Activated naive CD8-positive, alpha-beta T cell treated with anti-CD3 and anti-CD28 coated beads, Interleukin-2, amount 10 ng/mL, durations not matched to agents 7 days and 5 days (primary cell): ENCODE data around the gene CYFIP1. TPM values are rescaled to one million over a fixed set of nuclear protein-coding genes. Genes with fewer than 3 reads are reported as not detected.

Experiments used
- ATAC-seq: fragments of 150-1000 bp; cut with Tn5 transposase; one replicate; pipeline ENCODE4 v1.10.0; 2021; ENCODE audit warnings: low read depth, moderate library complexity
- POLR2A ChIA-PET: fragments of 350-600 bp; sonication (Branson Sonifier 250); formaldehyde crosslinking; loops from one replicate; lab custom pipeline; 2021; ENCODE audit warnings: antibody characterized with exemption; lab: Charles Lee
- DNase-seq: peaks from one replicate; pipeline ENCODE4 v3.0.0; 2021
- H3K27ac Mint-ChIP-seq: one replicate; pipeline ENCODE4 v1.8.0; 2022; ENCODE audit warnings: mild to moderate bottlenecking, mixed read lengths
- H3K27me3 Mint-ChIP-seq: one replicate; pipeline ENCODE4 v1.8.0; 2022; ENCODE audit warnings: mild to moderate bottlenecking, moderate library complexity, mixed read lengths
- H3K36me3 Mint-ChIP-seq: one replicate; pipeline ENCODE4 v1.8.0; 2021; ENCODE audit warnings: mild to moderate bottlenecking, mixed read lengths
- H3K4me1 Mint-ChIP-seq: one replicate; pipeline ENCODE4 v1.8.0; 2021; ENCODE audit warnings: mixed read lengths
- H3K4me3 Mint-ChIP-seq: one replicate; pipeline ENCODE4 v1.8.0; 2022; ENCODE audit warnings: mild to moderate bottlenecking, moderate library complexity, mixed read lengths
- H3K9me3 Mint-ChIP-seq: one replicate; pipeline ENCODE4 v1.8.0; 2021; ENCODE audit warnings: mixed read lengths
- total RNA-seq, 2 experiments: library from RNA; stranded (reverse); gene quantifications; one replicate each; pipeline ENCODE4 v1.2.3, GENCODE V29; 2021

CYFIP1 gene
- total RNA-seq, 2 experiments from 2014 or later, result 12.6 to 12.7 TPM

DNA sequence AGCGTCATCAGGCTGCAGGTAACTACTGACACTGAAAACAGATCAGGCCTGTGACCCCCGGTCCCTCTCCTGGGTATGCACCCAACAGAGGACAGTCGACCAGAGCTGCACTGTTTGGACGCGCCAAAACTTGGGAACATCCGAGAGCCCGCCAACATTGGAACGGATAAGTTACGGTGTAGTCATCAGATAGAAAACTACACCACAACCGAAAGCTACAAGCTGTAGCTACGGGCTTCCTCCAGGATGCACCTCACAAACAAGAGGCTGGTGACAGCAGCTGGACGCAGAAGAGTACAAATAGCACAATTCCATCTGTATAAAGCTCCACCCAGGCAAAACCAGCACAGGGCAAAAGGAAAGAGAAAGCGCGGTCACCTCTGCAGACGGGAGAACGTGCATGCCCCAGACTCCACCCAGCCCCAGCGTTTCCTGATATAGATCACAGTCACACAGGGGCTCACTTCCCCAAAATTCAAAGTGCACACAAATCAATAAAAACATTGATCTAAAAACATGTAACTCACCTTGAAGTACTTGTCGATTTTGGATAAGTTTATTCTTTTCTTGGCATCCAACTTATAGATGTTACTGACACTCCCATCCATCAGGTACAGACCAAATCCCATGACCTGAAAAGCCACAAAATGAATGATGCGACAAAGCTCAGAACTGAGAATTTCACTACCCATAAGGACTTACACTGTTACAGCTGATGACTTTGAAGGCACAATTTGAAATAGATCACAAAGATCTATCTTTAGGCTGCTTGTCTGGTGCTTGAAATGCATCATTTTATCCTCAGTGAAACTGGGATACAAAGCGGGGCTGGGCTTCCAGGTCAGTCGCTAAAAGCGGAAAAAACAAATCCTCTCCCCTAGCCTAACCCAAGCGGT lies 43.3 kb downstream of the CYFIP1 start:
- Mint-ChIP-seq H3K36me3 (no peaks in the 10 kb centered on the region), H3K4me3 (no peak overlapping the region), H3K4me1 (no peaks in the 10 kb centered on the region), H3K27me3 (no peaks in the 10 kb centered on the region), H3K9me3 (no peaks in the 10 kb centered on the region), H3K27ac (peak overlapping the region; percentile 51)
- ATAC-seq, result no peak
- DNase-seq, result no peak
- POLR2A ChIA-PET, result no interaction called here

- Mint-ChIP-seq H3K9me3 (no peaks in the 10 kb centered on the region), H3K4me1 (no peaks in the 10 kb centered on the region), H3K27me3 (no peaks in the 10 kb centered on the region), H3K27ac (no peak overlapping the region), H3K4me3 (no peak overlapping the region), H3K36me3 (no peaks in the 10 kb centered on the region)
- no peak for ATAC-seq
- POLR2A ChIA-PET, result no interaction called here
- DNase-seq, result no peak
Measured at GRCh38 chr15:22933641-22934061, 46.5 kb downstream of the CYFIP1 start.

GRCh38 chr15:22931784-22932536 lies 48.2 kb downstream of the CYFIP1 start:
- H3K27me3 Mint-ChIP-seq, result no peaks in the 10 kb centered on the region
- POLR2A ChIA-PET, result no interaction called here
- ATAC-seq (no peak), DNase-seq (no peak)
- H3K4me1 Mint-ChIP-seq, result no peaks in the 10 kb centered on the region
- no peaks in the 10 kb centered on the region for H3K9me3 Mint-ChIP-seq
- H3K4me3 Mint-ChIP-seq, result no peak overlapping the region
- no peak overlapping the region for H3K27ac Mint-ChIP-seq
- H3K36me3 Mint-ChIP-seq, result no peaks in the 10 kb centered on the region

- H3K4me3 Mint-ChIP-seq, result no peak overlapping the region
- H3K27me3 Mint-ChIP-seq, result no peaks in the 10 kb centered on the region
- no peaks in the 10 kb centered on the region for H3K9me3 Mint-ChIP-seq
- no peak overlapping the region for H3K27ac Mint-ChIP-seq
- DNase-seq (no peak), ATAC-seq (no peak)
- H3K36me3 Mint-ChIP-seq, result no peaks in the 10 kb centered on the region
- POLR2A ChIA-PET, result no interaction called here
- H3K4me1 Mint-ChIP-seq, result no peaks in the 10 kb centered on the region
Measured at GRCh38 chr15:22930782-22931484, 49.2 kb downstream of the CYFIP1 start.

DNA sequence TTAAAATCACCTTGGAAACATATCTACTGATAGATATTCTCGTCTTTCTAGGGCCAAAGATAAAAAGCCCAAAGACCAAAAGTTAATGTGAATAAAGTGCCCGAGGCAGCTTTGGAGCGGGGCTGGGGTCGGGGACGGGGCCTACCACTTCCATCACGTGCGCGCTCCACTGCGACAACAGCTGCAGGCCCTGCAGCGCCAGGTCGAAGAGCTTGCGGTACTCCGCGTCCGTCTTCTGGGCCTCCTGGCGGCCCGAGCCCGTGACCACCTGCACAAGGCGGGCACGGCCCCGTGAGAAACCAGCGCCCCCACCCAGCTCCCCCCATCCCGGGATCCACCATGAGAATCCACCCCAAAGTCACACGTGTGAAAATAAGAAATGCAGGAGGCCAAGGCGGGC lies 52.4 kb downstream of the CYFIP1 start:
- Mint-ChIP-seq H3K9me3 (no peaks in the 10 kb centered on the region), H3K27me3 (no peaks in the 10 kb centered on the region), H3K36me3 (no peaks in the 10 kb centered on the region), H3K27ac (no peak overlapping the region), H3K4me3 (no peak overlapping the region), H3K4me1 (no peaks in the 10 kb centered on the region)
- POLR2A ChIA-PET, result no interaction called here
- ATAC-seq (no peak), DNase-seq (no peak)

DNA sequence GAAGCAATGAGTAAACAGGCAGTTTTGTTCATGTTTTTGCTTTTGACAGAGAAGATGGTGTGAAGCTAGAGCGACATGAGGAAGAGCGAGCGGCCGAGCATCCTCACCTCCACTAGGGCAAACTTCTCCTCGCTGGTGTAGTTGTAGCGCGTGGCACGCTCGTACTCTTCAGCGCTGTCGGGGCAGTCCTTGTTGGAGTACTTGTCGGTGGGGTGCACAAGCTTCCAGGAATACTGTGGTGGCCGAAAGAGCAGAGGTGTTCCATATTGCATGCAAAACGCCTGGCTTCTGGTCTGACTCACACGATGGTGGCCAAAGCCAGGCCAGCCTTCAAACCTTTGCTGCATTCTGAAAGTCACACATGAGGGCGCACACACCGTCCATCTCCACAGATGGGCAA lies 54.3 kb downstream of the CYFIP1 start:
- no peaks in the 10 kb centered on the region for H3K4me1 Mint-ChIP-seq
- DNase-seq (no peak), ATAC-seq (no peak)
- no peaks in the 10 kb centered on the region for H3K9me3 Mint-ChIP-seq
- H3K27me3 Mint-ChIP-seq, result no peaks in the 10 kb centered on the region
- POLR2A ChIA-PET, result no interaction called here
- no peaks in the 10 kb centered on the region for H3K36me3 Mint-ChIP-seq
- no peak overlapping the region for H3K4me3 Mint-ChIP-seq
- no peak overlapping the region for H3K27ac Mint-ChIP-seq

DNA sequence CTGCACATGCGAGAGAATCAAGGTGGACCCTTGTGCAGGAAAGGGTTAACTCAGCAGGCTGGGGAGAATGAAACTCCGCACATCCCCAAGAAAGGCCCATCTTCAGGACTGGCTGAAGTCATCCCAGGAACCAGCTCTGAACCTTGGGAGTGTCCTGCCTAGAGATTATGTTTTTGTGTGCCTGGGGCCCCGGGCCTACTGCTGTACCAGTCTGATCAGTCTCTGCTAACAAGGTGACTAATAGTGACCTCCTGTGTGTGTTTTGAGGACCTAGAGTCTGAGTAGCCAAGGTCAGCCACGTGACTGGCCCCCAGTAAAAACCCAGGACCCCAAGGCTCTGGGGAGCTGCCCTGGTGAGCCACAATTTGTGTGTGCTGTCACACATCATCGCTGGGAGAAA lies 58.2 kb downstream of the CYFIP1 start:
- ATAC-seq (no peak), DNase-seq (no peak)
- H3K27me3 Mint-ChIP-seq, result no peaks in the 10 kb centered on the region
- POLR2A ChIA-PET, result no interaction called here
- H3K9me3 Mint-ChIP-seq, result no peaks in the 10 kb centered on the region
- H3K4me3 Mint-ChIP-seq, result no peak overlapping the region
- H3K27ac Mint-ChIP-seq, result no peak overlapping the region
- H3K36me3 Mint-ChIP-seq, result no peaks in the 10 kb centered on the region
- no peaks in the 10 kb centered on the region for H3K4me1 Mint-ChIP-seq

GRCh38 chr15:22919171-22919570 lies 61.0 kb downstream of the CYFIP1 start:
- ATAC-seq, result no peak
- POLR2A ChIA-PET, result no interaction called here
- H3K9me3 Mint-ChIP-seq, result no peaks in the 10 kb centered on the region
- H3K4me1 Mint-ChIP-seq, result no peaks in the 10 kb centered on the region
- no peak overlapping the region for H3K4me3 Mint-ChIP-seq
- H3K27ac Mint-ChIP-seq, result no peak overlapping the region
- peaks cover 3% of the 10 kb centered on the region for H3K36me3 Mint-ChIP-seq
- DNase-seq, result no peak
- no peaks in the 10 kb centered on the region for H3K27me3 Mint-ChIP-seq

- no peak for DNase-seq
- H3K27me3 Mint-ChIP-seq, result no peaks in the 10 kb centered on the region
- no peak for ATAC-seq
- H3K36me3 Mint-ChIP-seq, result peaks cover 3% of the 10 kb centered on the region
- no peak overlapping the region for H3K4me3 Mint-ChIP-seq
- no peaks in the 10 kb centered on the region for H3K9me3 Mint-ChIP-seq
- POLR2A ChIA-PET, result no interaction called here
- no peak overlapping the region for H3K27ac Mint-ChIP-seq
- no peaks in the 10 kb centered on the region for H3K4me1 Mint-ChIP-seq
Measured at GRCh38 chr15:22918596-22919140, 61.5 kb downstream of the CYFIP1 start.

GRCh38 chr15:22918056-22918455 lies 62.1 kb downstream of the CYFIP1 start:
- Mint-ChIP-seq H3K27me3 (no peaks in the 10 kb centered on the region), H3K4me1 (no peaks in the 10 kb centered on the region), H3K36me3 (peaks cover 3% of the 10 kb centered on the region), H3K27ac (no peak overlapping the region), H3K9me3 (no peaks in the 10 kb centered on the region), H3K4me3 (no peak overlapping the region)
- DNase-seq, result no peak
- POLR2A ChIA-PET, result no interaction called here
- no peak for ATAC-seq

GRCh38 chr15:22917556-22917955 lies 62.6 kb downstream of the CYFIP1 start:
- Mint-ChIP-seq H3K27ac (no peak overlapping the region), H3K4me3 (no peak overlapping the region), H3K36me3 (peaks cover 3% of the 10 kb centered on the region), H3K9me3 (no peaks in the 10 kb centered on the region), H3K27me3 (no peaks in the 10 kb centered on the region), H3K4me1 (no peaks in the 10 kb centered on the region)
- POLR2A ChIA-PET, result no interaction called here
- DNase-seq (no peak), ATAC-seq (no peak)

- Mint-ChIP-seq H3K4me1 (no peaks in the 10 kb centered on the region), H3K36me3 (peaks cover 3% of the 10 kb centered on the region), H3K4me3 (no peak overlapping the region), H3K27ac (no peak overlapping the region), H3K27me3 (no peaks in the 10 kb centered on the region), H3K9me3 (no peaks in the 10 kb centered on the region)
- POLR2A ChIA-PET, result no interaction called here
- ATAC-seq (no peak), DNase-seq (no peak)
Measured at GRCh38 chr15:22916606-22917350, 63.4 kb downstream of the CYFIP1 start.
